Activated naive CD4-positive, alpha-beta T cell treated with Interleukin-2 at 50 U/mL for 16 hours (primary cell): ENCODE results near the gene TAX1BP3.
"Not testable (repeated sequence)": the region's sequence is repeated elsewhere in the genome, so short reads cannot be mapped to it uniquely, and the experiment has no call there.

Experiments used
- DNase-seq: peaks from one replicate; pipeline ENCODE4 v3.0.0-alpha.2; 2020

TAX1BP3 gene

GRCh38 chr17:3668279-3669084 is at the start of gene TAX1BP3, which contains the start of gene EMC6:
TAX1BP3 (minus strand) TSS chr17:3668578; CDS start chr17:3668526, 52 bp downstream.
EMC6 (plus strand) TSS chr17:3668812; CDS start chr17:3669147, 335 bp downstream.
- DNase-seq, result peak; percentile 98

- DNase-seq, result no peak
These were observed 46.9 kb upstream of the TAX1BP3 start for GRCh38 chr17:3715296-3715695.

GRCh38 chr17:3712811-3713463 is 44.6 kb upstream of the TAX1BP3 start:
- DNase-seq, result peak; percentile 21

GRCh38 chr17:3710951-3711383 is 42.6 kb upstream of the TAX1BP3 start:
- peak; percentile 72 for DNase-seq

- DNase-seq, result no peak
These were observed 40.0 kb upstream of the TAX1BP3 start for GRCh38 chr17:3708366-3708765.

GRCh38 chr17:3705718-3705984 is 37.3 kb upstream of the TAX1BP3 start:
- DNase-seq, result not testable (repeated sequence)

GRCh38 chr17:3704931-3705717 is 36.7 kb upstream of the TAX1BP3 start:
- DNase-seq, result no peak

- not testable (repeated sequence) for DNase-seq
These were observed 33.7 kb upstream of the TAX1BP3 start for GRCh38 chr17:3702041-3702539.

GRCh38 chr17:3699951-3700350 is 31.6 kb upstream of the TAX1BP3 start:
- no peak for DNase-seq

- no peak for DNase-seq
These were observed 29.8 kb upstream of the TAX1BP3 start for GRCh38 chr17:3698139-3698538.

GRCh38 chr17:3697103-3697476 is 28.7 kb upstream of the TAX1BP3 start:
- DNase-seq, result no peak

GRCh38 chr17:3695723-3696411 is 27.5 kb upstream of the TAX1BP3 start, which contains the start of gene P2RX5:
P2RX5 (minus strand) TSS chr17:3696155; CDS start chr17:3696005, 150 bp downstream.
- DNase-seq, result peak; percentile 31

GRCh38 chr17:3695129-3695722 is 26.8 kb upstream of the TAX1BP3 start:
- DNase-seq, result no peak

GRCh38 chr17:3693829-3694231 is 25.5 kb upstream of the TAX1BP3 start:
- peak; percentile 56 for DNase-seq

GRCh38 chr17:3693141-3693540 is 24.8 kb upstream of the TAX1BP3 start:
- DNase-seq, result no peak

- no peak for DNase-seq
These were observed 24.0 kb upstream of the TAX1BP3 start for GRCh38 chr17:3692346-3692745.

- DNase-seq, result no peak
These were observed 23.3 kb upstream of the TAX1BP3 start for GRCh38 chr17:3691617-3692067.

- DNase-seq, result no peak
These were observed 21.8 kb upstream of the TAX1BP3 start for GRCh38 chr17:3690094-3690715.

- DNase-seq, result no peak
These were observed 21.1 kb upstream of the TAX1BP3 start for GRCh38 chr17:3689262-3690093.

- DNase-seq, result no peak
These were observed 20.5 kb upstream of the TAX1BP3 start for GRCh38 chr17:3688852-3689261.
